IMR-90 (cell line): ENCODE results near the gene SCGB1A1. TPM values are rescaled to one million over a fixed set of nuclear protein-coding genes. Genes with fewer than 3 reads are reported as not detected.

Source experiments
- ATAC-seq: fragments of 200-7000 bp; cut with Tn5 transposase; 2 replicates; pipeline ENCODE4 v1.9.1; 2020; ENCODE audit warnings: low read depth, mild to moderate bottlenecking, moderate library complexity
- BruUV-seq: library from RNA; stranded (reverse); fragments of 400-500 nt; replicated peaks from 2 replicates; lab custom pipeline; 2021; lab: Mats Ljungman, UMichigan
- CTCF ChIA-PET: fragments of 300-600 bp; formaldehyde crosslinking; extraction: SDS; loops from one replicate; lab custom pipeline; 2021; ENCODE audit warnings: antibody characterized with exemption; lab: Yijun Ruan, JAX
- POLR2A ChIA-PET: fragments of 300-600 bp; sonication (Branson Sonifier 250); formaldehyde crosslinking; loops from one replicate; lab custom pipeline; 2022; ENCODE audit warnings: antibody characterized with exemption; ENCODE audit not compliant: unreplicated experiment; lab: Charles Lee
- DNase-seq: peaks from one replicate; pipeline ENCODE4 v3.0.0; 2013
- H2AFZ ChIP-seq: replicated peaks from 2 replicates; pipeline ENCODE3; 2013; ENCODE audit warnings: low read length, mild to moderate bottlenecking; ENCODE audit not compliant: poor library complexity
- H2AK5ac ChIP-seq: 2 replicates; pipeline ENCODE4 v1.6.1; 2013; ENCODE audit warnings: low read depth, low read length, inconsistent platforms
- H2AK9ac ChIP-seq: replicated peaks from 2 replicates; pipeline ENCODE3; 2013; ENCODE audit warnings: mild to moderate bottlenecking, low read depth, low read length, moderate library complexity; ENCODE audit not compliant: poor library complexity
- H2BK120ac ChIP-seq: 2 replicates; pipeline ENCODE4 v1.6.1; 2013; ENCODE audit warnings: low read depth, low read length, inconsistent platforms
- H2BK15ac ChIP-seq: 3 replicates; pipeline ENCODE4 v1.6.1; 2013; ENCODE audit warnings: low read depth, low read length, inconsistent platforms
- H2BK20ac ChIP-seq: 2 replicates; pipeline ENCODE4 v1.6.1; 2013; ENCODE audit warnings: low read depth, mild to moderate bottlenecking, inconsistent platforms, low read length, moderate library complexity
- H2BK5ac ChIP-seq: 2 replicates; pipeline ENCODE4 v1.6.1; 2013; ENCODE audit warnings: mild to moderate bottlenecking, low read depth, low read length, inconsistent platforms; ENCODE audit not compliant: poor library complexity, severe bottlenecking
- H3K14ac ChIP-seq: replicated peaks from 2 replicates; pipeline ENCODE4 v1.6.1; 2013; ENCODE audit warnings: low read depth, low read length, inconsistent platforms
- H3K18ac ChIP-seq: 2 replicates; pipeline ENCODE4 v1.6.1; 2013; ENCODE audit warnings: low read depth, low read length, control low read depth
- H3K23ac ChIP-seq: 2 replicates; pipeline ENCODE4 v1.6.1; 2013; ENCODE audit warnings: low read depth, low read length, inconsistent platforms
- H3K27ac ChIP-seq: 2 replicates; pipeline ENCODE4 v1.5.1; 2013; ENCODE audit warnings: mild to moderate bottlenecking, control low read depth, low read length; ENCODE audit not compliant: insufficient read depth
- H3K27me3 ChIP-seq: 2 replicates; pipeline ENCODE4 v1.6.1; 2013; ENCODE audit warnings: low read length; ENCODE audit not compliant: control insufficient read depth, insufficient read depth
- H3K36me3 ChIP-seq: 2 replicates; pipeline ENCODE4 v1.6.1; 2013; ENCODE audit warnings: low read length, mixed read lengths; ENCODE audit not compliant: control insufficient read depth, insufficient read depth
- H3K4ac ChIP-seq: 2 replicates; pipeline ENCODE4 v1.6.1; 2013; ENCODE audit warnings: low read depth, low read length, inconsistent platforms
- H3K4me1 ChIP-seq: 2 replicates; pipeline ENCODE4 v1.6.1; 2013; ENCODE audit warnings: low read length, mixed read lengths; ENCODE audit not compliant: control insufficient read depth, insufficient read depth
- H3K4me2 ChIP-seq: 2 replicates; pipeline ENCODE4 v1.6.1; 2013; ENCODE audit warnings: low read depth, mild to moderate bottlenecking, control low read depth, low read length, moderate library complexity
- H3K4me3 ChIP-seq: 2 replicates; pipeline ENCODE4 v1.5.1; 2013; ENCODE audit warnings: low read depth, mild to moderate bottlenecking, control low read depth, low read length, moderate library complexity; ENCODE audit not compliant: insufficient read depth
- H3K56ac ChIP-seq: 2 replicates; pipeline ENCODE4 v1.6.1; 2013; ENCODE audit warnings: low read length, inconsistent platforms; ENCODE audit not compliant: insufficient read depth; ENCODE audit errors: extremely low read depth
- H3K79me1 ChIP-seq, 2 experiments: 2 replicates each; pipeline ENCODE4 v1.6.1; 2013; ENCODE audit warnings: low read length in 2 of 2, inconsistent platforms in 1 of 2, low read depth in 1 of 2
- H3K9ac ChIP-seq: 2 replicates; pipeline ENCODE4 v1.6.1; 2013; ENCODE audit warnings: low read depth, low read length, control low read depth
- H3K9me1 ChIP-seq: 2 replicates; pipeline ENCODE4 v1.6.1; 2013; ENCODE audit warnings: low read length, inconsistent platforms; ENCODE audit not compliant: insufficient read depth
- H3K9me3 ChIP-seq: 2 replicates; pipeline ENCODE4 v1.6.1; 2013; ENCODE audit warnings: low read length; ENCODE audit not compliant: control insufficient read depth, insufficient read depth
- H4K20me1 ChIP-seq: 2 replicates; pipeline ENCODE4 v1.6.1; 2013; ENCODE audit warnings: low read length, inconsistent platforms; ENCODE audit not compliant: insufficient read depth
- H4K5ac ChIP-seq: 2 replicates; pipeline ENCODE4 v1.6.1; 2013; ENCODE audit warnings: mild to moderate bottlenecking, low read depth, low read length, control low read depth
- H4K8ac ChIP-seq, 2 experiments: 2 replicates each; pipeline ENCODE4 v1.6.1; 2013; ENCODE audit warnings: low read depth in 2 of 2, low read length in 2 of 2, control low read depth in 1 of 2, inconsistent platforms in 1 of 2
- H4K91ac ChIP-seq: 2 replicates; pipeline ENCODE4 v1.6.1; 2013; ENCODE audit warnings: low read depth, low read length, inconsistent platforms; ENCODE audit not compliant: insufficient read depth
- CEBPB ChIP-seq: IDR thresholded peaks from 2 replicates; pipeline ENCODE4 v1.6.1; 2012; ENCODE audit warnings: low read depth, low read length, improper control_type of control experiment
- FOS ChIP-seq: fragments of 150-350 bp; IDR thresholded peaks from 2 replicates; pipeline ENCODE4 v1.6.1; 2016; ENCODE audit warnings: low read depth, low read length
- MAFK ChIP-seq: IDR thresholded peaks from 2 replicates; pipeline ENCODE4 v1.6.1; 2012; ENCODE audit warnings: low read depth, low read length, improper control_type of control experiment
- MAZ ChIP-seq: IDR thresholded peaks from 2 replicates; pipeline ENCODE4 v1.6.1; 2012; ENCODE audit warnings: low read depth, mild to moderate bottlenecking, low read length, improper control_type of control experiment, moderate library complexity, borderline replicate concordance
- MXI1 ChIP-seq: IDR thresholded peaks from 2 replicates; pipeline ENCODE4 v1.6.1; 2012; ENCODE audit warnings: low read depth, mild to moderate bottlenecking, low read length, moderate library complexity, borderline replicate concordance
- NFE2L2 ChIP-seq: fragments of 150-350 bp; IDR thresholded peaks from 2 replicates; pipeline ENCODE4 v1.6.1; 2016; ENCODE audit warnings: low read depth, mild to moderate bottlenecking, low read length
- POLR2A ChIP-seq: IDR thresholded peaks from 2 replicates; pipeline ENCODE4 v1.6.1; 2012; ENCODE audit warnings: mild to moderate bottlenecking, low read depth, low read length
- RFX5 ChIP-seq: IDR thresholded peaks from 2 replicates; pipeline ENCODE4 v1.8.0; 2012; ENCODE audit warnings: low read depth, mild to moderate bottlenecking, low read length, moderate library complexity
- whole genome bisulfite sequencing, 2 experiments: methylation state at CpG; one replicate each; pipeline versions ENCODE4 v1.1.5 to v1.1.7; 2013; ENCODE audit warnings: missing lambda C conversion rate in 2 of 2; ENCODE audit not compliant: insufficient read length in 1 of 2; ENCODE audit errors: extremely low coverage in 2 of 2; 5-methylcytosine and 5-hydroxymethylcytosine counted together
- dilution Hi-C: fragments of 300-500 bp; cut with HindIII; formaldehyde crosslinking; loops from one replicate; pipeline ENCODE4 v1.14.3; 2018; ENCODE audit warnings: low sequenced_read_pairs; ENCODE audit not compliant: unreplicated experiment
- in situ Hi-C: fragments of 300-500 bp; cut with MboI; formaldehyde crosslinking; loops from 3 replicates; pipeline ENCODE4 v1.14.3; 2019; ENCODE audit warnings: low sequenced_read_pairs, inconsistent platforms, mixed read lengths
- intact Hi-C: fragments of 100-400 bp; cut with micrococcal nuclease; formaldehyde crosslinking; loops from 2 replicates; pipeline ENCODE4 v1.10.0; 2022
- polyA plus RNA-seq, 3 experiments: library from polyadenylated mRNA; depleted of rRNA; stranded (reverse); fragments of >200 nt; gene quantifications; 2 replicates each; pipeline ENCODE4 v1.2.3, GENCODE V29; 2012; ENCODE audit warnings: low replicate concordance in 1 of 3
- total RNA-seq: library from RNA; depleted of rRNA; stranded (reverse); fragments of >200 nt; gene quantifications from 2 replicates; pipeline ENCODE4 v1.2.3, GENCODE V29; 2012
- TF ChIP-seq, protein P1 (sequence below): conservative IDR thresholded peaks from 2 replicates; pipeline ENCODE4 v1.5.1; 2012; ENCODE audit warnings: mild to moderate bottlenecking, low read depth, low read length, improper control_type of control experiment
- TF ChIP-seq, protein P2 (sequence below): fragments of 150-350 bp; IDR thresholded peaks from 2 replicates; pipeline ENCODE4 v1.6.1; 2016; ENCODE audit warnings: low read depth, mild to moderate bottlenecking, low read length, moderate library complexity, borderline replicate concordance
- TF ChIP-seq, protein P3 (sequence below): fragments of 150-350 bp; IDR thresholded peaks from 2 replicates; pipeline ENCODE4 v1.6.1; 2017; ENCODE audit warnings: mild to moderate bottlenecking, antibody characterized with exemption, low read length, low read depth

SCGB1A1 gene
- total and polyA plus RNA-seq, 2 of the 4 experiments (the other 2 are of a cell fraction), result not detected

DNA sequence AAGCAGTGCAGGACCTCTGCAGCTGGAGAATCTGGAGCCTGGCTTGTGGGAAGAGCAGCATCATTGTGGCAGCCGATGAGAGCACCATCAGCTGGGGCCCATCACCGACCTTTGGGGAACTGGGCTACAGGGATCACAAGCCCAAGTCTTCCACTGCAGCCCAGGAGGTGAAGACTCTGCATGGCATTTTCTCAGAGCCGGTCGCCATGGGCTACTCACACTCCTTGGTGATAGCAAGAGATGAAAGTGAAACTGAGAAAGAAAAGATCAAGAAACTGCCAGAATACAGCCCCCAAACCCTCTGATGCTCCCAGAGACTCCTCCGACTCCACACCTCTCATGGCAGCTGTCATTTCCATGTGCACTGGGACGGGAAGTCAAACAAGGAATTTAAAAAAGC, 46.0 kb upstream of the SCGB1A1 start:
- Histone ChIP-seq H3K9me1 (no peaks in the 10 kb centered on the region), H3K9ac (no peak overlapping the region), H3K4me1 (no peaks in the 10 kb centered on the region), H4K5ac (no peak overlapping the region), H2BK15ac (no peak overlapping the region), H4K91ac (no peak overlapping the region), H3K4me3 (no peak overlapping the region), H3K36me3 (no peaks in the 10 kb centered on the region), H3K27ac (no peak overlapping the region), H3K23ac (no peak overlapping the region), H4K8ac (no peak overlapping the region), H2BK120ac (no peak overlapping the region), H2BK20ac (no peak overlapping the region), H3K18ac (no peak overlapping the region), H3K79me1 (no peaks in the 10 kb centered on the region), H3K56ac (no peak overlapping the region), H3K4me2 (no peak overlapping the region), H3K9me3 (peaks cover 2% of the 10 kb centered on the region; the same call in 1 of the 2 replicates), H4K20me1 (no peaks in the 10 kb centered on the region), H2AFZ (no peak overlapping the region), H3K14ac (no peak overlapping the region), H2AK5ac (no peak overlapping the region), H2BK5ac (no peak overlapping the region), H2AK9ac (no peak overlapping the region), H3K27me3 (peaks cover 14% of the 10 kb centered on the region), H3K4ac (no peak overlapping the region)
- dilution Hi-C loops (no loop called here), in situ Hi-C loops (no loop called here), intact Hi-C loops (no loop called here)
- ATAC-seq, result no peak
- 67% methylated on average over 3 of the region's 6 CpGs; no CpG with 5 or more reads in 1 of the 2 experiments for WGBS, 2 experiments
- ChIA-PET POLR2A (no interaction called here), CTCF (no interaction called here)
- BruUV-seq, result no TSS peak
- TF ChIP-seq, protein P1, sequence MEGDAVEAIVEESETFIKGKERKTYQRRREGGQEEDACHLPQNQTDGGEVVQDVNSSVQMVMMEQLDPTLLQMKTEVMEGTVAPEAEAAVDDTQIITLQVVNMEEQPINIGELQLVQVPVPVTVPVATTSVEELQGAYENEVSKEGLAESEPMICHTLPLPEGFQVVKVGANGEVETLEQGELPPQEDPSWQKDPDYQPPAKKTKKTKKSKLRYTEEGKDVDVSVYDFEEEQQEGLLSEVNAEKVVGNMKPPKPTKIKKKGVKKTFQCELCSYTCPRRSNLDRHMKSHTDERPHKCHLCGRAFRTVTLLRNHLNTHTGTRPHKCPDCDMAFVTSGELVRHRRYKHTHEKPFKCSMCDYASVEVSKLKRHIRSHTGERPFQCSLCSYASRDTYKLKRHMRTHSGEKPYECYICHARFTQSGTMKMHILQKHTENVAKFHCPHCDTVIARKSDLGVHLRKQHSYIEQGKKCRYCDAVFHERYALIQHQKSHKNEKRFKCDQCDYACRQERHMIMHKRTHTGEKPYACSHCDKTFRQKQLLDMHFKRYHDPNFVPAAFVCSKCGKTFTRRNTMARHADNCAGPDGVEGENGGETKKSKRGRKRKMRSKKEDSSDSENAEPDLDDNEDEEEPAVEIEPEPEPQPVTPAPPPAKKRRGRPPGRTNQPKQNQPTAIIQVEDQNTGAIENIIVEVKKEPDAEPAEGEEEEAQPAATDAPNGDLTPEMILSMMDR, result no peak
- TF ChIP-seq MXI1 (no peak), FOS (no peak), POLR2A (no peak), CEBPB (no peak), MAZ (no peak), MAFK (no peak), RFX5 (no peak), NFE2L2 (no peak)
- TF ChIP-seq, protein P2, sequence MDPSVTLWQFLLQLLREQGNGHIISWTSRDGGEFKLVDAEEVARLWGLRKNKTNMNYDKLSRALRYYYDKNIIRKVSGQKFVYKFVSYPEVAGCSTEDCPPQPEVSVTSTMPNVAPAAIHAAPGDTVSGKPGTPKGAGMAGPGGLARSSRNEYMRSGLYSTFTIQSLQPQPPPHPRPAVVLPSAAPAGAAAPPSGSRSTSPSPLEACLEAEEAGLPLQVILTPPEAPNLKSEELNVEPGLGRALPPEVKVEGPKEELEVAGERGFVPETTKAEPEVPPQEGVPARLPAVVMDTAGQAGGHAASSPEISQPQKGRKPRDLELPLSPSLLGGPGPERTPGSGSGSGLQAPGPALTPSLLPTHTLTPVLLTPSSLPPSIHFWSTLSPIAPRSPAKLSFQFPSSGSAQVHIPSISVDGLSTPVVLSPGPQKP, result no peak
- TF ChIP-seq, protein P3, sequence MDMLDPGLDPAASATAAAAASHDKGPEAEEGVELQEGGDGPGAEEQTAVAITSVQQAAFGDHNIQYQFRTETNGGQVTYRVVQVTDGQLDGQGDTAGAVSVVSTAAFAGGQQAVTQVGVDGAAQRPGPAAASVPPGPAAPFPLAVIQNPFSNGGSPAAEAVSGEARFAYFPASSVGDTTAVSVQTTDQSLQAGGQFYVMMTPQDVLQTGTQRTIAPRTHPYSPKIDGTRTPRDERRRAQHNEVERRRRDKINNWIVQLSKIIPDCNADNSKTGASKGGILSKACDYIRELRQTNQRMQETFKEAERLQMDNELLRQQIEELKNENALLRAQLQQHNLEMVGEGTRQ, result no peak
- DNase-seq, result no peak
